Astrocyte (in vitro differentiated cells and primary cell): ENCODE data around the gene NXN.

Source experiments
- CTCF ChIP-seq: IDR thresholded peaks from 2 replicates; pipeline ENCODE4 v1.5.1; 2011; ENCODE audit warnings: low read depth, mild to moderate bottlenecking, inconsistent platforms, low read length, moderate library complexity; ENCODE audit not compliant: insufficient read depth
- EZH2 ChIP-seq: IDR thresholded peaks from 2 replicates; pipeline ENCODE4 v1.6.1; 2012; ENCODE audit warnings: mild to moderate bottlenecking, low read length, inconsistent platforms; ENCODE audit not compliant: insufficient read depth

- TF ChIP-seq CTCF (no peak), EZH2 (no peak)
These were observed 58.4 kb downstream of the NXN start for GRCh38 chr17:921161-921560.
